ENCODE results near the gene ZNF511.

DNA sequence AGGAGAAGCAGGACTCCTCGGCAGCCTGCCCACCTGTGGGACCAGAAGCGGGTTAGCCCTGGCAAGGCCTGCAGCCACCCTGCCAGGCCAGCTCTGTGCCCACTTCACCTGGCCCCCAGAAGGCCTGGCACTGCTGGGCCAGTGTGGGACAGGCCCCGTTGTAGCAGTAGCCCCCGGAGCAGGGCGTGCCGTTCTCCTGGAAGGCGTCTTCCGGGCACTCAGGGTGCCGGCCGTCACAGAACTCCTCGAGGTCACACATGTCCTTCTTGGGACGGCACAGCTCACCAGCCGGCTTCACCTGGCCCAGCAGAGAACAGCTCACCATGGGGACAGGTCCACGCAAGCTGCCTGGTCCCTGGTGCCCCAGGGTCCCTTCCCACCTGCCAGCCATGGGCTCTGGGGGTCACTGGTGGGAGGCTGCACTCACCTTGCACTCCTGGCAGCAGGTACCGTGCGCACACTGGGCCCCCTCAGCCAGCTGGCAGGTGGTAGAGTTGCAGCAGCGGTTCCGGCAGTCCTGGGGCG is 37.9 kb upstream of the ZNF511 start:
- TF ChIP-seq, protein P1, sequence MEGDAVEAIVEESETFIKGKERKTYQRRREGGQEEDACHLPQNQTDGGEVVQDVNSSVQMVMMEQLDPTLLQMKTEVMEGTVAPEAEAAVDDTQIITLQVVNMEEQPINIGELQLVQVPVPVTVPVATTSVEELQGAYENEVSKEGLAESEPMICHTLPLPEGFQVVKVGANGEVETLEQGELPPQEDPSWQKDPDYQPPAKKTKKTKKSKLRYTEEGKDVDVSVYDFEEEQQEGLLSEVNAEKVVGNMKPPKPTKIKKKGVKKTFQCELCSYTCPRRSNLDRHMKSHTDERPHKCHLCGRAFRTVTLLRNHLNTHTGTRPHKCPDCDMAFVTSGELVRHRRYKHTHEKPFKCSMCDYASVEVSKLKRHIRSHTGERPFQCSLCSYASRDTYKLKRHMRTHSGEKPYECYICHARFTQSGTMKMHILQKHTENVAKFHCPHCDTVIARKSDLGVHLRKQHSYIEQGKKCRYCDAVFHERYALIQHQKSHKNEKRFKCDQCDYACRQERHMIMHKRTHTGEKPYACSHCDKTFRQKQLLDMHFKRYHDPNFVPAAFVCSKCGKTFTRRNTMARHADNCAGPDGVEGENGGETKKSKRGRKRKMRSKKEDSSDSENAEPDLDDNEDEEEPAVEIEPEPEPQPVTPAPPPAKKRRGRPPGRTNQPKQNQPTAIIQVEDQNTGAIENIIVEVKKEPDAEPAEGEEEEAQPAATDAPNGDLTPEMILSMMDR (IDR thresholded peaks at IDR 0.05; ENCODE audit: low read depth, low read length): no peak
- TF ChIP-seq, protein P2, sequence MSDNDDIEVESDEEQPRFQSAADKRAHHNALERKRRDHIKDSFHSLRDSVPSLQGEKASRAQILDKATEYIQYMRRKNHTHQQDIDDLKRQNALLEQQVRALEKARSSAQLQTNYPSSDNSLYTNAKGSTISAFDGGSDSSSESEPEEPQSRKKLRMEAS (IDR thresholded peaks at IDR 0.05; ENCODE audit: low read depth, low read length): no peak
- no peak for TF ChIP-seq POLR2A (IDR thresholded peaks at IDR 0.05; ENCODE audit: extremely low read depth, insufficient read length)

Data from NB4 (cell line).